SH-SY5Y (cell line): ENCODE results near the gene MAP3K4.

Source experiments
- GATA2 ChIP-seq: IDR thresholded peaks from 2 replicates; pipeline ENCODE4 v1.6.1; 2011; ENCODE audit warnings: mild to moderate bottlenecking, low read depth, low read length
- GATA3 ChIP-seq: IDR thresholded peaks from 2 replicates; pipeline ENCODE4 v1.6.1; 2011; ENCODE audit warnings: low read depth, mild to moderate bottlenecking, low read length, moderate library complexity

GRCh38 chr6:160962835-160963623 lies 28.5 kb upstream of the MAP3K4 start:
- TF ChIP-seq GATA3 = no peak
- no peak for TF ChIP-seq GATA2
